RPMI8226 (cell line): ENCODE results near the gene TMEM178A.

Experiments used
- DNase-seq: peaks from one replicate; pipeline ENCODE4 v3.0.0-alpha.2; 2015

Gene TMEM178A

DNA sequence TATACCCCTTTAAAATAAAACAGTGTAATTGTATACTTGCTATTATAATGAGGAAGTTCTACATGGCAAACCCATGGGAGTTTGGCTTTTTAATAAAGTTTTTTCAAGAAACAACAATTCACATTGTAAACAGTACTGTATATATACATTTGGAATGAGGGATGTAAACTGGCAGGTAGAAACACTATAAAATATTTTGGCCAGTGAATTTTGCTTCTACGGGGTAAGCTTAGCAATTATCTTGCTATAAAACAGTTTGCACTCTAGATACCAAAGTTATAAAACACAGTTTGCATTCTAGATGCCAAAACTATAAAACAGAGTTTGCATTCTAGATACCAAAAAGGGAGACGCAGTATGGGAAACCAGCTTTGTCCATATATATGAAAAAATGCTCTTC, 96.7 kb downstream of the TMEM178A start:
- no peak for DNase-seq
